ENCODE results near the gene ANKRD22. TPM values are rescaled to one million over a fixed set of nuclear protein-coding genes. Genes with fewer than 3 reads are reported as not detected.

The ANKRD22 gene
- polyA plus RNA-seq, 1 of the 3 experiments (the other 2 are of a cell fraction): 0.15 TPM

DNA sequence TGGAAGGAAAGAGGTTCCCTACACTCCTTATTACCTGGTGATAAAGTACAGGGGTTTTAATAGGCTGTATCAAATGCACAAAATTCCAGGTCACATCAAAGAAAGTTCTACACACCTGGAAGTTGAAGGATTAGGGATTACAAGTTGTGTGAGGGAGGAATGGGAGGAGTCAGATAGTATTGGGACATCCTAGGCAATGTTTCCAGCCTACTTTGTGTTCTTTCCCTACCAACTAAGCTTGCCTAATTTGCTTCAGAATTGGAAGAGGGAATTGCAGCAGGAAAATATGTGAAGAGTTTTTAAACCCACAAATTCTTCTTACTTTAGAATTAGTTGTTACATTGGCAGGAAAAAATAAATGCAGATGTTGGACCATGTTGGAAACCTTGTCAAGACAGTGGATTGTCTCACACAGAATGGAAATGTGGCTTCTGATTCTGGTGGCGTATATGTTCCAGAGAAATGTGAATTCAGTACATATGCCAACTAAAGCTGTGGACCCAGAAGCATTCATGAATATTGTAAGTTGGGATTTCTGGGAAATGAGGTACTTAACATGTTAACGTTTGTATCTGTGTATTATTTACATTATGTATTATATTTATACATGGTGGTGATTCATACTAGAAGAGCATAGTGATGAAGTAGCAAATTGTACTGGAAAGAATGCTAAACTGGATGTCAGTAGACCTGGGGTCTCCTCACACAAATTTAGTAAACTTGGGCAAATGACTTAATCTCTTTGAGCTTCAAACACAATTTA is 48.9 kb downstream of the ANKRD22 start, which contains the start of gene LIPM:
Gene LIPM (plus strand): TSS at position 208 of the 763 bp plus-strand sequence. CDS start 167 bp downstream, at position 375.
- WGBS (ENCODE audit: low lambda C conversion rate): 78% methylated on average over 2 of the region's 2 CpGs
- no peak within 1 kb of the TSS for H3K4me2 ChIP-seq
- CTCF ChIA-PET: interaction anchor here (0.7 to 1.2 kb wide), 4 partner anchors 18 to 883 kb away, joined by 3 read pairs; no protein-coding TSS in a partner anchor
- H4K20me1 ChIP-seq (ENCODE audit: insufficient read depth): no peaks in the 10 kb centered on the region
- no peaks in the 10 kb centered on the region for H3K36me3 ChIP-seq (replicated peaks in 1 of 2; ENCODE audit: control insufficient read depth in 1 of 2, insufficient read depth in 2 of 2, low read length in 1 of 2)
- H3F3A ChIP-seq (replicated peaks; ENCODE audit: insufficient read depth): peaks cover 9% of the 10 kb centered on the region
- TF ChIP-seq RCOR1 (IDR thresholded peaks at IDR 0.05; ENCODE audit: low read length): no peak
- TF ChIP-seq RXRA (IDR thresholded peaks at IDR 0.05; ENCODE audit: borderline replicate concordance, low read depth): no peak
- TF ChIP-seq, protein P1, sequence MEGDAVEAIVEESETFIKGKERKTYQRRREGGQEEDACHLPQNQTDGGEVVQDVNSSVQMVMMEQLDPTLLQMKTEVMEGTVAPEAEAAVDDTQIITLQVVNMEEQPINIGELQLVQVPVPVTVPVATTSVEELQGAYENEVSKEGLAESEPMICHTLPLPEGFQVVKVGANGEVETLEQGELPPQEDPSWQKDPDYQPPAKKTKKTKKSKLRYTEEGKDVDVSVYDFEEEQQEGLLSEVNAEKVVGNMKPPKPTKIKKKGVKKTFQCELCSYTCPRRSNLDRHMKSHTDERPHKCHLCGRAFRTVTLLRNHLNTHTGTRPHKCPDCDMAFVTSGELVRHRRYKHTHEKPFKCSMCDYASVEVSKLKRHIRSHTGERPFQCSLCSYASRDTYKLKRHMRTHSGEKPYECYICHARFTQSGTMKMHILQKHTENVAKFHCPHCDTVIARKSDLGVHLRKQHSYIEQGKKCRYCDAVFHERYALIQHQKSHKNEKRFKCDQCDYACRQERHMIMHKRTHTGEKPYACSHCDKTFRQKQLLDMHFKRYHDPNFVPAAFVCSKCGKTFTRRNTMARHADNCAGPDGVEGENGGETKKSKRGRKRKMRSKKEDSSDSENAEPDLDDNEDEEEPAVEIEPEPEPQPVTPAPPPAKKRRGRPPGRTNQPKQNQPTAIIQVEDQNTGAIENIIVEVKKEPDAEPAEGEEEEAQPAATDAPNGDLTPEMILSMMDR (IDR thresholded peaks at IDR 0.05): no peak
- TF ChIP-seq, protein P2, sequence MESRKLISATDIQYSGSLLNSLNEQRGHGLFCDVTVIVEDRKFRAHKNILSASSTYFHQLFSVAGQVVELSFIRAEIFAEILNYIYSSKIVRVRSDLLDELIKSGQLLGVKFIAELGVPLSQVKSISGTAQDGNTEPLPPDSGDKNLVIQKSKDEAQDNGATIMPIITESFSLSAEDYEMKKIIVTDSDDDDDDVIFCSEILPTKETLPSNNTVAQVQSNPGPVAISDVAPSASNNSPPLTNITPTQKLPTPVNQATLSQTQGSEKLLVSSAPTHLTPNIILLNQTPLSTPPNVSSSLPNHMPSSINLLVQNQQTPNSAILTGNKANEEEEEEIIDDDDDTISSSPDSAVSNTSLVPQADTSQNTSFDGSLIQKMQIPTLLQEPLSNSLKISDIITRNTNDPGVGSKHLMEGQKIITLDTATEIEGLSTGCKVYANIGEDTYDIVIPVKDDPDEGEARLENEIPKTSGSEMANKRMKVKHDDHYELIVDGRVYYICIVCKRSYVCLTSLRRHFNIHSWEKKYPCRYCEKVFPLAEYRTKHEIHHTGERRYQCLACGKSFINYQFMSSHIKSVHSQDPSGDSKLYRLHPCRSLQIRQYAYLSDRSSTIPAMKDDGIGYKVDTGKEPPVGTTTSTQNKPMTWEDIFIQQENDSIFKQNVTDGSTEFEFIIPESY (IDR thresholded peaks at IDR 0.05; ENCODE audit: borderline replicate concordance, low read depth): no peak
- TF ChIP-seq, protein P3, sequence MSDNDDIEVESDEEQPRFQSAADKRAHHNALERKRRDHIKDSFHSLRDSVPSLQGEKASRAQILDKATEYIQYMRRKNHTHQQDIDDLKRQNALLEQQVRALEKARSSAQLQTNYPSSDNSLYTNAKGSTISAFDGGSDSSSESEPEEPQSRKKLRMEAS (IDR thresholded peaks at IDR 0.05; ENCODE audit: low read depth): no peak
- no peak for TF ChIP-seq NRF1 (IDR thresholded peaks at IDR 0.05; ENCODE audit: low read depth, low read length)
- TF ChIP-seq, protein P4, sequence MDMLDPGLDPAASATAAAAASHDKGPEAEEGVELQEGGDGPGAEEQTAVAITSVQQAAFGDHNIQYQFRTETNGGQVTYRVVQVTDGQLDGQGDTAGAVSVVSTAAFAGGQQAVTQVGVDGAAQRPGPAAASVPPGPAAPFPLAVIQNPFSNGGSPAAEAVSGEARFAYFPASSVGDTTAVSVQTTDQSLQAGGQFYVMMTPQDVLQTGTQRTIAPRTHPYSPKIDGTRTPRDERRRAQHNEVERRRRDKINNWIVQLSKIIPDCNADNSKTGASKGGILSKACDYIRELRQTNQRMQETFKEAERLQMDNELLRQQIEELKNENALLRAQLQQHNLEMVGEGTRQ (IDR thresholded peaks at IDR 0.05; ENCODE audit: borderline replicate concordance, low read depth, low read length): no peak
- no peak for TF ChIP-seq EZH2phosphoT487 (IDR thresholded peaks at IDR 0.05; ENCODE audit: borderline replicate concordance, low read depth)
- TF ChIP-seq EP300 (IDR thresholded peaks at IDR 0.05; ENCODE audit: borderline replicate concordance in 1 of 2, low read depth in 1 of 2, low read length in 1 of 2): no peak
- no peak for TF ChIP-seq RFX5 (IDR thresholded peaks at IDR 0.05; ENCODE audit: low read length)
- TF ChIP-seq, protein P5, sequence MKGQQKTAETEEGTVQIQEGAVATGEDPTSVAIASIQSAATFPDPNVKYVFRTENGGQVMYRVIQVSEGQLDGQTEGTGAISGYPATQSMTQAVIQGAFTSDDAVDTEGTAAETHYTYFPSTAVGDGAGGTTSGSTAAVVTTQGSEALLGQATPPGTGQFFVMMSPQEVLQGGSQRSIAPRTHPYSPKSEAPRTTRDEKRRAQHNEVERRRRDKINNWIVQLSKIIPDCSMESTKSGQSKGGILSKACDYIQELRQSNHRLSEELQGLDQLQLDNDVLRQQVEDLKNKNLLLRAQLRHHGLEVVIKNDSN (IDR thresholded peaks at IDR 0.05; ENCODE audit: borderline replicate concordance, low read depth): no peak
- TF ChIP-seq, protein P6, sequence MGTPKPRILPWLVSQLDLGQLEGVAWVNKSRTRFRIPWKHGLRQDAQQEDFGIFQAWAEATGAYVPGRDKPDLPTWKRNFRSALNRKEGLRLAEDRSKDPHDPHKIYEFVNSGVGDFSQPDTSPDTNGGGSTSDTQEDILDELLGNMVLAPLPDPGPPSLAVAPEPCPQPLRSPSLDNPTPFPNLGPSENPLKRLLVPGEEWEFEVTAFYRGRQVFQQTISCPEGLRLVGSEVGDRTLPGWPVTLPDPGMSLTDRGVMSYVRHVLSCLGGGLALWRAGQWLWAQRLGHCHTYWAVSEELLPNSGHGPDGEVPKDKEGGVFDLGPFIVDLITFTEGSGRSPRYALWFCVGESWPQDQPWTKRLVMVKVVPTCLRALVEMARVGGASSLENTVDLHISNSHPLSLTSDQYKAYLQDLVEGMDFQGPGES (IDR thresholded peaks at IDR 0.05; ENCODE audit: low read depth, low read length): no peak
- POLR2A ChIA-PET: no interaction called here
- DNase-seq: no peak
- H3K9me2 ChIP-seq: no peaks in the 10 kb centered on the region
- H3K4me3 ChIP-seq (ENCODE audit: low read depth in 2 of 2, low read length in 1 of 2): no peak within 1 kb of the TSS
- no peak within 1 kb of the TSS for H2AFZ ChIP-seq (ENCODE audit: low read depth)
- no peak within 1 kb of the TSS for H3K27ac ChIP-seq (ENCODE audit: low read depth in 2 of 2, low read length in 1 of 2)
- H3K9ac ChIP-seq: no peak within 1 kb of the TSS
- H3K9me3 ChIP-seq: no peaks in the 10 kb centered on the region
- H3K79me2 ChIP-seq (ENCODE audit: insufficient read depth): no peaks in the 10 kb centered on the region
- H3K27me3 ChIP-seq (ENCODE audit: insufficient read depth): no peaks in the 10 kb centered on the region
- peaks cover 0 to 3% of the 10 kb centered on the region in 2 experiments; a peak in 2 of 4 replicates for H3K4me1 ChIP-seq (ENCODE audit: control insufficient read depth in 1 of 2, insufficient read depth in 2 of 2, low read depth in 1 of 2, low read length in 1 of 2)

All from SK-N-SH (cell line).